B cell (primary cell): ENCODE measurements around the gene SPATA2. TPM values are rescaled to one million over a fixed set of nuclear protein-coding genes. Genes with fewer than 3 reads are reported as not detected.

Experiments used
- ATAC-seq: fragments of 200-7000 bp; cut with Tn5 transposase; one replicate; pipeline ENCODE4 v1.10.0; 2021; ENCODE audit warnings: low read depth, mild to moderate bottlenecking, moderate number of reproducible peaks, moderate library complexity
- CTCF ChIA-PET: fragments of 350-600 bp; sonication (Branson Sonifier 250); formaldehyde crosslinking; loops from one replicate; lab custom pipeline; 2021; ENCODE audit warnings: antibody characterized with exemption, inconsistent platforms; lab: Charles Lee
- POLR2A ChIA-PET: fragments of 350-600 bp; sonication (Branson Sonifier 250); formaldehyde crosslinking; loops from one replicate; lab custom pipeline; 2021; ENCODE audit warnings: antibody characterized with exemption; lab: Charles Lee
- DNase-seq: peaks from one replicate; pipeline ENCODE4 v3.0.0; 2013
- H2AFZ ChIP-seq: 2 replicates; pipeline ENCODE4 v1.6.1; 2012; ENCODE audit warnings: mild to moderate bottlenecking, low read depth, low read length; ENCODE audit not compliant: insufficient read depth, poor library complexity, severe bottlenecking
- H3K27ac ChIP-seq, 2 donors: 1 replicate in 1 of 2; 2 replicates in 1 of 2; pipeline ENCODE4 v1.5.1; 2012 to 2013; ENCODE audit warnings: low read length in 2 of 2, mild to moderate bottlenecking in 2 of 2, moderate library complexity in 1 of 2
- H3K27me3 ChIP-seq, 4 experiments: fragments of 200-600 bp in 1 of 4; sonication (generic) in 1 of 4; replicated peaks in 1 of 4; 1 replicate in 2 of 4; 2 replicates in 2 of 4; pipeline versions ENCODE4 v1.6.1 to v1.7.0; 2013 to 2016; ENCODE audit warnings: low read length in 3 of 4, mild to moderate bottlenecking in 2 of 4, mixed read lengths in 1 of 4, moderate library complexity in 1 of 4; ENCODE audit not compliant: insufficient read depth in 4 of 4, control insufficient read depth in 3 of 4; ENCODE audit errors: control extremely low read depth in 1 of 4
- H3K36me3 ChIP-seq, 2 experiments: replicated peaks in 1 of 2; 1 replicate in 1 of 2; 2 replicates in 1 of 2; pipeline versions ENCODE4 v1.6.1 to v1.7.1; 2013; ENCODE audit warnings: low read length in 1 of 2; ENCODE audit not compliant: insufficient read depth in 2 of 2, control insufficient read depth in 1 of 2; ENCODE audit errors: control extremely low read depth in 1 of 2, extremely low read depth in 1 of 2
- H3K4me1 ChIP-seq, 2 donors: fragments of 200-600 bp in 1 of 2; sonication (generic) in 1 of 2; 1 replicate in 1 of 2; 2 replicates in 1 of 2; pipeline versions ENCODE4 v1.5.1 to v1.6.1; 2013 to 2017; ENCODE audit warnings: low read length in 2 of 2; ENCODE audit not compliant: control insufficient read depth in 2 of 2, insufficient read depth in 2 of 2
- H3K4me2 ChIP-seq: replicated peaks from 2 replicates; pipeline ENCODE3; 2012; ENCODE audit warnings: mild to moderate bottlenecking, low read depth, low read length; ENCODE audit not compliant: poor library complexity, severe bottlenecking
- H3K4me3 ChIP-seq, 5 experiments: fragments of 200-600 bp in 1 of 5; sonication (generic) in 1 of 5; 1 replicate in 3 of 5; 2 replicates in 2 of 5; pipeline versions ENCODE4 v1.5.1 to v1.7.0; 2011 to 2016; ENCODE audit warnings: low read length in 4 of 5, mild to moderate bottlenecking in 4 of 5, low read depth in 2 of 5, control low read depth in 1 of 5, moderate library complexity in 1 of 5; ENCODE audit not compliant: insufficient read depth in 1 of 5; ENCODE audit errors: control extremely low read depth in 1 of 5, extremely low read depth in 1 of 5
- H3K79me2 ChIP-seq: fragments of 200-600 bp; sonication (generic); one replicate; pipeline ENCODE4 v1.6.0; 2016; ENCODE audit warnings: low read length; ENCODE audit not compliant: control insufficient read depth, insufficient read depth
- H3K9ac ChIP-seq: fragments of 200-600 bp; sonication (generic); 2 replicates; pipeline ENCODE4 v1.6.1; 2017; ENCODE audit warnings: mild to moderate bottlenecking, low read length, moderate library complexity
- H3K9me3 ChIP-seq, 3 donors: one replicate each; pipeline versions ENCODE4 v1.6.1 to v1.7.1; 2013; ENCODE audit warnings: low read length in 2 of 3; ENCODE audit not compliant: control insufficient read depth in 2 of 3, insufficient read depth in 1 of 3; ENCODE audit errors: control extremely low read depth in 1 of 3
- H4K20me1 ChIP-seq: 2 replicates; pipeline ENCODE4 v1.6.0; 2012; ENCODE audit warnings: mild to moderate bottlenecking, low read length; ENCODE audit not compliant: insufficient read depth, control insufficient read depth, poor library complexity, severe bottlenecking
- H3K27ac Mint-ChIP-seq: one replicate; pipeline ENCODE4 v1.8.0; 2021; ENCODE audit warnings: mixed read lengths
- H3K27me3 Mint-ChIP-seq: one replicate; pipeline ENCODE4 v1.8.0; 2021; ENCODE audit warnings: mixed read lengths
- H3K4me1 Mint-ChIP-seq: one replicate; pipeline ENCODE4 v1.8.0; 2021; ENCODE audit warnings: mixed read lengths
- H3K4me3 Mint-ChIP-seq: one replicate; pipeline ENCODE4 v1.8.0; 2021; ENCODE audit warnings: mixed read lengths
- H3K9me3 Mint-ChIP-seq: one replicate; pipeline ENCODE4 v1.8.0; 2022; ENCODE audit warnings: mixed read lengths; ENCODE audit not compliant: insufficient read depth
- CTCF ChIP-seq: fragments of 200-600 bp; IDR thresholded peaks from one replicate; pipeline ENCODE4 v1.8.0; 2022; ENCODE audit warnings: antibody characterized with exemption, mild to moderate bottlenecking
- EZH2 ChIP-seq: IDR thresholded peaks from 2 replicates; pipeline ENCODE4 v1.6.1; 2012; ENCODE audit warnings: borderline replicate concordance, low read depth, mild to moderate bottlenecking, moderate library complexity, low read length; ENCODE audit not compliant: insufficient read depth, poor library complexity, severe bottlenecking
- WGBS: methylation state at CpG from one replicate; pipeline ENCODE4 v1.1.5; 2013; ENCODE audit warnings: missing lambda C conversion rate; ENCODE audit not compliant: insufficient coverage; 5-methylcytosine and 5-hydroxymethylcytosine counted together
- intact Hi-C: fragments of 100-400 bp; cut with micrococcal nuclease; formaldehyde crosslinking; loops from one replicate; pipeline ENCODE4 v1.10.0; 2022
- polyA plus RNA-seq: library from polyadenylated mRNA; depleted of rRNA; stranded (reverse); fragments of >200 nt; gene quantifications from 2 replicates; pipeline ENCODE4 v1.2.3, GENCODE V29; 2012
- total RNA-seq, 2 donors: library from RNA; stranded (reverse); fragments of 120-200 nt in 1 of 2; gene quantifications; 1 replicate in 1 of 2; 2 replicates in 1 of 2; pipeline versions ENCODE4 v1.2.3 to v1.2.4, GENCODE V29; 2013 to 2022

The SPATA2 gene
- total and polyA plus RNA-seq, 2 donors (not counting 1 experiment from before 2014, with no cell fraction given) = 10.7 to 20.0 TPM

GRCh38 chr20:49867453-49868215, 47.7 kb downstream of the SPATA2 start:
- H3K4me3 Mint-ChIP-seq = no peak overlapping the region
- H3K4me1 Mint-ChIP-seq = peaks cover 6% of the 10 kb centered on the region
- no peaks in the 10 kb centered on the region for H3K9me3 Mint-ChIP-seq
- no peaks in the 10 kb centered on the region for H3K27me3 ChIP-seq
- no peak overlapping the region for H2AFZ ChIP-seq
- no peaks in the 10 kb centered on the region for H4K20me1 ChIP-seq
- ChIA-PET POLR2A (no interaction called here), CTCF (interaction anchor here (1.1 kb wide), 1 partner anchor 21 kb away, joined by 3 read pairs; no protein-coding TSS in a partner anchor)
- no peak overlapping the region for H3K27ac ChIP-seq
- no peak overlapping the region for H3K9ac ChIP-seq
- no peak for ATAC-seq
- H3K27me3 Mint-ChIP-seq = no peaks in the 10 kb centered on the region
- no peaks in the 10 kb centered on the region for H3K79me2 ChIP-seq
- no peaks in the 10 kb centered on the region for H3K9me3 ChIP-seq
- 81% methylated on average over 7 of the region's 9 CpGs for WGBS
- H3K27ac Mint-ChIP-seq = peak overlapping the region; percentile 20
- no peak for DNase-seq
- H3K4me3 ChIP-seq = no peak overlapping the region
- no peak overlapping the region for H3K4me2 ChIP-seq
- no peaks in the 10 kb centered on the region for H3K4me1 ChIP-seq
- intact Hi-C loops = no loop called here
- TF ChIP-seq CTCF = no peak
- TF ChIP-seq EZH2 = no peak
- peaks cover 2 to 62% of the 10 kb centered on the region in 2 experiments for H3K36me3 ChIP-seq

- intact Hi-C loops = no loop called here
- no peak overlapping the region for H3K4me2 ChIP-seq
- ATAC-seq = no peak
These were observed 49.3 kb downstream of the SPATA2 start for GRCh38 chr20:49866051-49866450.

More at GRCh38 chr20:49866051-49866450, 49.3 kb downstream of the SPATA2 start:
- TF ChIP-seq CTCF = no peak
- TF ChIP-seq EZH2 = no peak
- Histone ChIP-seq H3K4me1 (no peaks in the 10 kb centered on the region), H3K79me2 (no peaks in the 10 kb centered on the region), H3K27me3 (no peaks in the 10 kb centered on the region), H3K27ac (no peak overlapping the region), H3K36me3 (peaks cover 5 to 56% of the 10 kb centered on the region in 2 experiments), H4K20me1 (no peaks in the 10 kb centered on the region), H3K9ac (no peak overlapping the region), H3K9me3 (no peaks in the 10 kb centered on the region), H3K4me3 (no peak overlapping the region), H2AFZ (no peak overlapping the region)
- no peaks in the 10 kb centered on the region for H3K9me3 Mint-ChIP-seq
- no peak for DNase-seq
- peaks cover 6% of the 10 kb centered on the region for H3K4me1 Mint-ChIP-seq
- ChIA-PET CTCF (interaction anchor here (0.8 kb wide), 1 partner anchor 258 kb away, joined by 3 read pairs; no protein-coding TSS in a partner anchor), POLR2A (no interaction called here)
- H3K4me3 Mint-ChIP-seq = no peak overlapping the region
- no peak overlapping the region for H3K27ac Mint-ChIP-seq
- no peaks in the 10 kb centered on the region for H3K27me3 Mint-ChIP-seq
- WGBS = 96% methylated on average over 7 of the region's 8 CpGs
